Thoracic aorta (tissue), 2 donors: ENCODE data around the gene PGC. TPM values are rescaled to one million over a fixed set of nuclear protein-coding genes. Genes with fewer than 3 reads are reported as not detected.

Experiments used
- ATAC-seq: fragments of 150-250 bp; one replicate; pipeline ENCODE4 v1.8.0; 2017; ENCODE audit warnings: low read depth; ENCODE audit not compliant: insufficient number of reproducible peaks, low FRiP score
- DNase-seq: peaks from one replicate; pipeline ENCODE4 v3.0.0-alpha.2; 2020; ENCODE audit warnings: low spot score
- H3K27ac ChIP-seq, 2 donors: fragments of 200-600 bp; sonication (generic); 1 replicate in 1 of 2; 2 replicates in 1 of 2; pipeline ENCODE4 v1.5.1; 2016; ENCODE audit warnings: mild to moderate bottlenecking in 2 of 2, moderate library complexity in 2 of 2
- H3K27me3 ChIP-seq: fragments of 200-600 bp; sonication (generic); replicated peaks from 2 replicates; pipeline ENCODE4 v1.6.0; 2016; ENCODE audit warnings: mild to moderate bottlenecking; ENCODE audit not compliant: insufficient read depth
- H3K36me3 ChIP-seq: fragments of 200-600 bp; sonication (generic); one replicate; pipeline ENCODE4 v1.5.1; 2016
- H3K4me1 ChIP-seq, 2 donors: fragments of 200-600 bp; sonication (generic); 1 replicate in 1 of 2; 2 replicates in 1 of 2; pipeline versions ENCODE4 v1.5.1 to v1.6.0; 2016; ENCODE audit warnings: low read depth in 2 of 2, mild to moderate bottlenecking in 1 of 2; ENCODE audit not compliant: control insufficient read depth in 1 of 2
- H3K4me3 ChIP-seq: fragments of 200-600 bp; sonication (generic); 2 replicates; pipeline ENCODE4 v1.5.1; 2016; ENCODE audit warnings: mild to moderate bottlenecking
- H3K9me3 ChIP-seq: fragments of 200-600 bp; sonication (generic); 2 replicates; pipeline ENCODE4 v1.5.1; 2016
- CTCF ChIP-seq: fragments of 200-600 bp; sonication (generic); IDR thresholded peaks from one replicate; pipeline ENCODE4 v1.5.1; 2019; ENCODE audit warnings: antibody characterized with exemption
- total RNA-seq, 2 donors: library from RNA; depleted of rRNA; stranded (reverse); fragments of >200 nt; gene quantifications; one replicate each; pipeline versions ENCODE4 v1.1.0 to v1.2.3, GENCODE V29; 2016

Gene PGC
- total RNA-seq, 2 donors from 2014 or later = 53.1 TPM; not detected in 1

- ATAC-seq = no peak
- Histone ChIP-seq H3K27ac (peak overlapping the region in 1 of 2 donors; percentile 82), H3K4me3 (no peak overlapping the region), H3K9me3 (no peaks in the 10 kb centered on the region), H3K36me3 (no peaks in the 10 kb centered on the region), H3K4me1 (peaks cover 21 to 40% of the 10 kb centered on the region in 2 donors), H3K27me3 (no peaks in the 10 kb centered on the region)
- no peak for TF ChIP-seq CTCF
- no peak for DNase-seq
Observed at GRCh38 chr6:41704028-41704427, 43.2 kb downstream of the PGC start.

DNA sequence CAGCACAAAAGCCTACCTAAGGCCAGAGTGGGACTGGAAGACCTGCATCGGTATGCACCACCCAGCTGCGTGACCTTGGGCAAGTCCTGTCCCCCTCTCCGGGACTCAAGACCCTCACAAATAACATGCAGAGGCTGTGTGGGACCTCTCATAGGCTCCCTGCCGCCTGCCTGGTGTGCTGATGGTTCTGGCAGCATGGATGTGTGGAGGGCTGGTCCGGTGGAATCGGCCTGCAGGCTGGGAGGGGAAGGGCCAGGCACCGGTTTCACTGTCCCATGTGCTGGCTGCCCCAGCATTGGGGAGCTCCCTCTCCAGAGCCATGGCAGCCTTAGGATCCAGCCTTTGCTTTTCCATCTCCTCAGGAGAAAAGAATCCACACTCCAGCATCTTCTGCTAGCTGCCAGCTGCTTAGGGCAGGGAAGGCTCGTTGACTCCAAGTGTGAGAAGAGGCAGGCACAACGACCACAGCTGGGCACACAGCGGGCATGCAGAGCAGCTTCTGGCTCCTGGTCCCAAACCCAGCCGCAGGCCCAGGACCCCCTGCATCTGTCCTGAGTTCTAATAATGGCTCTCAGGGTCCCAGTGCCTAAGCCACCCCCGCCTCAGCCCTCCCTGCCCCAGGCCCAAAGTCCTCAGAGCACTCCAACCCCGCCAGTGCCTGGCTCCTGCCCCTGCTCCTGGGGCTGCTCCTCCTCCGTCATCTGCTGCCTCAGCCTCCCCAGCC, 44.3 kb downstream of the PGC start:
- no peaks in the 10 kb centered on the region for H3K9me3 ChIP-seq
- ATAC-seq = no peak
- DNase-seq = no peak
- H3K27ac ChIP-seq = no peak overlapping the region
- no peaks in the 10 kb centered on the region for H3K36me3 ChIP-seq
- no peak for TF ChIP-seq CTCF
- H3K4me1 ChIP-seq = peaks cover 21 to 40% of the 10 kb centered on the region in 2 donors
- H3K4me3 ChIP-seq = no peak overlapping the region
- no peaks in the 10 kb centered on the region for H3K27me3 ChIP-seq

GRCh38 chr6:41702089-41702745, 45.0 kb downstream of the PGC start:
- TF ChIP-seq CTCF = no peak
- Histone ChIP-seq H3K4me1 (peaks cover 21 to 36% of the 10 kb centered on the region in 2 donors), H3K9me3 (no peaks in the 10 kb centered on the region), H3K27ac (no peak overlapping the region), H3K36me3 (no peaks in the 10 kb centered on the region), H3K27me3 (no peaks in the 10 kb centered on the region), H3K4me3 (no peak overlapping the region)
- ATAC-seq (no peak), DNase-seq (no peak)

DNA sequence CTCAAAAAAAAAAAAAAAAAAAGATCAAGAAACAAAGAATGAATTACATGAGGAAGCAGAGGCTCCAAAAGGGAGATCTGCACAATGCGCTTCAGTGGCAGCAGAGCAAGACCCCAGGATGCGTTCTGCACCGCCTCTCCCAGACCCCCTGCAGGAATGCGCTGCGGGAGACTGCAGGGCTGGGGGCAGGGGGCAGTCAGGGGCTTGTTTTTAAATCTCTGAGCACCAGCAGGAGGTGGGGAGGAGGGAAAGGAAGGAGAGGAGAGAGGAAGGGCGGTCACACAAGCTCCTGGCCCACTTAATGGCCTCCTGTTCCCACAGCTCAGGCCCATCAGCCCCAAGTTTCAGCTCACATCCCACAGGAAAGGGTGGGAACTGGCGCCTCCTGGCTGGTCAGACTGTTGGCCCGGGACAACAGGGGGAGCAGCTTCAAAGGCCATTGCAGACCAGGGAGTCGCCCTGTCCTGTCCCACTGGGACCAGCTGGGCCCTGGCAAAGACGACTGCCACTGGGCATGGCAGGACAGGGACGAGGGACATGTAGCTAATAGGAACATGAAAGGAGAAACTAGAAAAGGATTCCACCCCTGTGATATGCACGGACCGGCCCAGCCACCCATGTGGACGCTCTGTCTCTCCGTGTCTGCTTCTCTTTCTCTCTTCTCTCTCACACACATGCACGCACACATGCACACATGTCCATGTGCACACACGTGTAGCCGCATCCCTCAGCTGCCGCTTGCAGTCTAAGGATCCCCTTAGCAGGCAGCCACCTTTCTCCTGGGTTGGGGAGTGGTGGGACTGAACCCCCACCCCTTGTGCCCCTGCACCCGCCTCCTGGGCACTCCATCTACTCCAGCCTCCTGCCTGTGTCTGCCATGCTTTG, 46.5 kb downstream of the PGC start:
- DNase-seq (no peak), ATAC-seq (no peak)
- Histone ChIP-seq H3K9me3 (no peaks in the 10 kb centered on the region), H3K27me3 (no peaks in the 10 kb centered on the region), H3K4me3 (no peak overlapping the region), H3K36me3 (no peaks in the 10 kb centered on the region), H3K4me1 (peaks cover 7 to 21% of the 10 kb centered on the region in 2 donors), H3K27ac (no peak overlapping the region)
- TF ChIP-seq CTCF = no peak

GRCh38 chr6:41699063-41699462, 48.1 kb downstream of the PGC start:
- ATAC-seq (no peak), DNase-seq (no peak)
- Histone ChIP-seq H3K27ac (no peak overlapping the region), H3K36me3 (no peaks in the 10 kb centered on the region), H3K4me1 (peaks cover 0 to 4% of the 10 kb centered on the region in 2 donors), H3K27me3 (no peaks in the 10 kb centered on the region), H3K9me3 (no peaks in the 10 kb centered on the region), H3K4me3 (no peak overlapping the region)
- no peak for TF ChIP-seq CTCF
